H1 (cell line): ENCODE measurements around the gene ZBTB20.

Experiments
- ASH2L ChIP-seq: fragments of 200-600, 300-600 bp; sonication (generic); IDR thresholded peaks from one replicate; pipeline ENCODE4 v1.7.1; 2017; ENCODE audit warnings: low read length
- CBX5 ChIP-seq: fragments of 300-800, 300-1000 bp; sonication (generic); IDR thresholded peaks from 2 replicates; pipeline ENCODE4 v1.7.1; 2016; ENCODE audit warnings: antibody characterized with exemption, low read length, low read depth
- CBX8 ChIP-seq: fragments of 300-800, 300-1000 bp; sonication (generic); IDR thresholded peaks from 2 replicates; pipeline ENCODE4 v1.7.1; 2016; ENCODE audit warnings: low read depth, low read length, borderline replicate concordance
- CHD1 ChIP-seq: IDR thresholded peaks from 2 replicates; pipeline ENCODE4 v1.6.1; 2012; ENCODE audit warnings: low read depth, low read length, improper control_type of control experiment
- EGR1 ChIP-seq: IDR thresholded peaks from 2 replicates; pipeline ENCODE4 v1.6.1; 2011; ENCODE audit warnings: low read depth, low read length, borderline replicate concordance
- EP300 ChIP-seq, 2 experiments: IDR thresholded peaks; 1 replicate in 1 of 2; 2 replicates in 1 of 2; pipeline ENCODE4 v1.6.1; 2011 to 2012; ENCODE audit warnings: low read depth in 2 of 2, low read length in 2 of 2, mild to moderate bottlenecking in 2 of 2, borderline replicate concordance in 1 of 2, inconsistent platforms in 1 of 2, moderate library complexity in 1 of 2
- EZH2 ChIP-seq: fragments of 200-600 bp; sonication (generic); IDR thresholded peaks from 2 replicates; pipeline ENCODE4 v1.7.1; 2012; ENCODE audit warnings: low read depth, mild to moderate bottlenecking, moderate library complexity, low read length, inconsistent platforms; ENCODE audit not compliant: severe bottlenecking
- GABPA ChIP-seq: IDR thresholded peaks from 2 replicates; pipeline ENCODE4 v1.6.1; 2011; ENCODE audit warnings: mild to moderate bottlenecking, low read length, moderate library complexity, borderline replicate concordance; ENCODE audit not compliant: insufficient read depth
- JUND ChIP-seq: IDR thresholded peaks from 2 replicates; pipeline ENCODE4 v1.6.1; 2011; ENCODE audit warnings: mild to moderate bottlenecking, improper control_type of control experiment, low read length
- POLR2A ChIP-seq, 2 experiments: IDR thresholded peaks; 1 replicate in 1 of 2; 2 replicates in 1 of 2; pipeline ENCODE4 v1.6.1; 2011; ENCODE audit warnings: low read depth in 2 of 2, low read length in 2 of 2, mild to moderate bottlenecking in 2 of 2; ENCODE audit errors: control extremely low read depth in 1 of 2
- SRF ChIP-seq: IDR thresholded peaks from 2 replicates; pipeline ENCODE4 v1.6.1; 2011; ENCODE audit warnings: mild to moderate bottlenecking, low read depth, low read length, moderate library complexity
- ZNF274 ChIP-seq: IDR thresholded peaks from 2 replicates; pipeline ENCODE4 v1.7.0; 2012; ENCODE audit warnings: low read length, borderline replicate concordance; ENCODE audit errors: extremely low read depth
- TF ChIP-seq, protein P1 (sequence below), 3 experiments: IDR thresholded peaks; 1 replicate in 2 of 3; 2 replicates in 1 of 3; pipeline versions ENCODE4 v1.5.1 to v1.6.1; 2011; ENCODE audit warnings: low read length in 3 of 3, mild to moderate bottlenecking in 3 of 3, inconsistent platforms in 2 of 3, low read depth in 1 of 3, moderate library complexity in 1 of 3; ENCODE audit not compliant: insufficient read depth in 1 of 3; ENCODE audit errors: control extremely low read depth in 1 of 3

DNA sequence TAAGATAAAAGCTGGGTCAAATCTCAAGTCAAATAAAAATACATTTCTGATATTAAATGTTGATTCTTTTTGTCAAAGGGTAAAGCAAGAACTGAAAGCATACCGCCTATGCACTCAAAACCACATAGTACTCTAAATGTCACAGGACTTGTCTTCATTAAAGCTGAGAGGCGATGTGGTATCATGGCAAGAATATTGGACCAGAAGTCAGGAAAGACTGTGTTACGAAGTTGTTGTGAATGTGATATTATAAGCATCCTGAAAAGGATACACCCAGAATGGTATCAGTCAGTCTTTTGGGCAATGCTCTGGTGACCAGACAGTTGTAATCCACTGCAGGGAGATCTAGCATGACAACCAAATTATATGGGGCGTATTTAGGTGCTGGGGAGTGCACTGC is 819.4 kb downstream of the ZBTB20 start:
- TF ChIP-seq, protein P1, sequence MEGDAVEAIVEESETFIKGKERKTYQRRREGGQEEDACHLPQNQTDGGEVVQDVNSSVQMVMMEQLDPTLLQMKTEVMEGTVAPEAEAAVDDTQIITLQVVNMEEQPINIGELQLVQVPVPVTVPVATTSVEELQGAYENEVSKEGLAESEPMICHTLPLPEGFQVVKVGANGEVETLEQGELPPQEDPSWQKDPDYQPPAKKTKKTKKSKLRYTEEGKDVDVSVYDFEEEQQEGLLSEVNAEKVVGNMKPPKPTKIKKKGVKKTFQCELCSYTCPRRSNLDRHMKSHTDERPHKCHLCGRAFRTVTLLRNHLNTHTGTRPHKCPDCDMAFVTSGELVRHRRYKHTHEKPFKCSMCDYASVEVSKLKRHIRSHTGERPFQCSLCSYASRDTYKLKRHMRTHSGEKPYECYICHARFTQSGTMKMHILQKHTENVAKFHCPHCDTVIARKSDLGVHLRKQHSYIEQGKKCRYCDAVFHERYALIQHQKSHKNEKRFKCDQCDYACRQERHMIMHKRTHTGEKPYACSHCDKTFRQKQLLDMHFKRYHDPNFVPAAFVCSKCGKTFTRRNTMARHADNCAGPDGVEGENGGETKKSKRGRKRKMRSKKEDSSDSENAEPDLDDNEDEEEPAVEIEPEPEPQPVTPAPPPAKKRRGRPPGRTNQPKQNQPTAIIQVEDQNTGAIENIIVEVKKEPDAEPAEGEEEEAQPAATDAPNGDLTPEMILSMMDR (IDR thresholded peaks at IDR 0.05; ENCODE audit: control extremely low read depth in 1 of 3, insufficient read depth in 1 of 3, low read depth in 1 of 3, low read length in 3 of 3) = no peak
- TF ChIP-seq ASH2L (no peak), GABPA (no peak), EGR1 (no peak), EP300 (IDR thresholded peaks at IDR 0.05; ENCODE audit: borderline replicate concordance in 1 of 2, low read depth in 2 of 2, low read length in 2 of 2) (no peak), EZH2 (no peak), CBX5 (no peak), CBX8 (no peak), POLR2A (IDR thresholded peaks at IDR 0.05; ENCODE audit: control extremely low read depth in 1 of 2, low read depth in 2 of 2, low read length in 2 of 2) (no peak), CHD1 (no peak), ZNF274 (no peak), SRF (no peak), JUND (no peak)
